Mononuclear cell (primary cell): ENCODE measurements around the gene NTN3. TPM values are rescaled to one million over a fixed set of nuclear protein-coding genes. Genes with fewer than 3 reads are reported as not detected.

Experiments
- H3K27me3 ChIP-seq: 2 replicates; pipeline ENCODE4 v1.6.0; 2011; ENCODE audit warnings: low read length, control low read depth; ENCODE audit not compliant: insufficient read depth
- H3K4me1 ChIP-seq: 2 replicates; pipeline ENCODE4 v1.5.1; 2011; ENCODE audit warnings: mild to moderate bottlenecking, low read length, control low read depth; ENCODE audit not compliant: insufficient read depth
- H3K4me3 ChIP-seq: 2 replicates; pipeline ENCODE4 v1.5.1; 2011; ENCODE audit warnings: mild to moderate bottlenecking, low read length, moderate library complexity
- H3K9me3 ChIP-seq: 2 replicates; pipeline ENCODE4 v1.5.1; 2011; ENCODE audit warnings: low read depth, mild to moderate bottlenecking, control low read depth, low read length
- total RNA-seq: library from RNA; depleted of rRNA; stranded (reverse); fragments of >200 nt; gene quantifications from one replicate; pipeline ENCODE4 v1.2.3, GENCODE V29; 2012

Gene NTN3
- total RNA-seq, 1 donor, result not detected

DNA sequence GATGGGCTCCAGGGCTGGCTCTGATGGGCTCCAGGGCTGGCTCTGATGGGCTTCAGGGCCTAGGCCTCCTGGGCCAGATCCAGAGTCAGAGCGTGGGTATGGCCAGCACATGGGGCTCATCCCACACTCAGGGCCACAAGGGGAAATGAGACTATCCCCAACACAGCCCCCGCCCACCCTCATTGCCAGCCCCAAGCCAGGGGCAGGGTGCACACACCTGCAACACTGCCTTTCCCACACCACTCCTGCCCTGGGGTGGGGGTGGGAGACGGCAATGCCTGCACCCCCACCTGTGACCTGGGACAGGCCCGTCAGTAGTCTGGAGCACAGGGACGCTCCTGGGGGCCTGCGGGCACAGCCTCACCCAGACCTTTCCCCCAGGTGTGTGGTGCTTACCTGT, 28.4 kb downstream of the NTN3 start:
- Histone ChIP-seq H3K27me3 (no peaks in the 10 kb centered on the region), H3K4me3 (no peak overlapping the region), H3K9me3 (no peaks in the 10 kb centered on the region), H3K4me1 (peaks cover 22% of the 10 kb centered on the region)

DNA sequence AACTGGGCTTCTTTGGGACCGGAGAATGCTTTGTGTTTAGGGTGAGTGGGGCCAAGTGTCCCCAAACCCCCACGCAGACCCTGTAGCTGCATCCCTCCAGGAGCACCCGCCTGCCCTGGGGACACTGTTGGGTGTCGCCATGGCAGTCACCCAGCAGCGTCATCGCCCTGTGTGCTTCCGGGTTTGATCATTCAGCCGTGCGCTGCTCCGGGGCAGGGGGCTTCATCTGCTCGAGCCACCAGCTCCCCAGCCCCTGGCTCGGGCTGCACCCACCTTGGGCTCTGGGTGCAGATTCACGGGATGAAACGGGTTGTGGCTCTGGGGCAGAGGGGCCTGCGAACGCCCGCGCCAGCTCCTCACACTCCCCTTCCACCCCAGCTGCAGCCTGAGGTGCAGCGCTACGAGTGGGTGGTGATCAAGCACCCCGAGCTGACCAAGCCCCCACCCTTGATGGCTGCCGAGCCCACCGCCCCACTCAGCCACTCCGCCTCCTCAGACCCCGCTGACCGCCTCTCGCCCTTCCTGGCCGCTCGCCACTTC, 28.9 kb downstream of the NTN3 start:
- no peaks in the 10 kb centered on the region for H3K9me3 ChIP-seq
- H3K27me3 ChIP-seq, result no peaks in the 10 kb centered on the region
- no peak overlapping the region for H3K4me3 ChIP-seq

DNA sequence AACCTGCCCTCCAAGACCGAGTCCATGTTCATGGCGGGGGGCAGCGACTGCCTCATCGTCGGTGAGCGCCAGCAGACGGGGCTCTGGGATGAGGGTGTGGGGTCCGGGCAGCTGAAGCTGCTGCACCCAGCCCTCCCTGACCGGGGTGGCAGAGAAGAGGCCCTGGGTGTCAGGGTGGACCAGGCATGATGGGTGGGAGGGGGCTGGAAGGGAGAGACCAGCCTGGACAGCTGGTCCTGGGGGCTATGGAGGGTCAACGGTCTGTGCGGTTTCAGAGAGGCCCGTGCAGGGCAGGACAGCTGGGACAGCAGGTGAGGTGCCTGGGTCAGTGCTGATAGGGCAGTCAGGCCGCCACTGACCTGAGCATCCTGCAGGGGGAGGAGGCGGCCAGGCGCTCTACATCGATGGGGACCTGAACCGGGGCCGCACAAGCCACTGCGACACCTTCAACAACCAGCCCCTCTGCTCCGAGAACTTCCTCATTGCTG, 29.4 kb downstream of the NTN3 start:
- no peak overlapping the region for H3K4me3 ChIP-seq
- peaks cover 20% of the 10 kb centered on the region for H3K4me1 ChIP-seq
- H3K27me3 ChIP-seq, result no peaks in the 10 kb centered on the region
- H3K9me3 ChIP-seq, result no peaks in the 10 kb centered on the region

More for the DNA sequence above, 28.9 kb downstream of the NTN3 start:
- peaks cover 20% of the 10 kb centered on the region for H3K4me1 ChIP-seq

DNA sequence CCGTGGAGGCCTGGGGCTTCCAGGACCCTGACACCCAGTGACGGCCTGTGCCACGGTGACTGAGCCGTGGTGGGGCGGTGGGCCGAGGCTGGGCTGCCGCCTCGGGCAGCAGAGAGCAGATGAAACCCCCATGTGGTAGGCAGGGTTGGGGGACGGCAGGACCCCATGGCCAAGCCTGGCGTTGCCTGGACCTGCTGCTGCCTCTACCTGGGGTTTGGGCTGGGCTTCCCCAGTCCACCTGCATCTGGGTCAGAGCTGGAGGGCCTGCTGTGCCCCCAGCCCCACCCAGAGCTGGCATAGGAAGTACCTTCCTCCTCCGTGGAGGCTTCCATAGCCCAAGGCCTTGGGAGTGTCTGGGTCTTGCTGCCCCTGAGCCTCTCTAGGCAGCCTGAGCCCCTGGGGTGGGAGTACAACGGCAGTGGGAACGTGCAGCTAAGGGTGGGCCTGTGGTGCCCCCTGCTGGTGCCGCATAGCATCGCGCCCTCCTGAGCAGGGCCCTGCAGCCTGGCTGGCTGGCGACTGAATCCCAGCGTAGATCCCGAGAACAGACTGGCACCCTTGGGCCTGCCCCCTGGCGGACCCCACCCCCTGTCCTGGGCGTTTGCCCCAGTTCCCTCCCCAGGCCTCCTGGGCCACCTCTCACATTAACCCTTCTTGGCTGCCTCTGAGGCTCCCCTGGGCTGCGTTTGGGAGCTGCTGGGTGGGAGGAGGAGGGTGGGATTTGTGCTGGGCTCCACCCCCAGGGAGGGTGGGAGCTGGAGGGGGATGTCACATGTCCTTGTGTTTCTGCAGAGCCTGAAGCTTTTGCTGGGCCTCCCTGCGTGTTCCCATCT, 30.0 kb downstream of the NTN3 start:
- no peak overlapping the region for H3K4me3 ChIP-seq
- no peaks in the 10 kb centered on the region for H3K27me3 ChIP-seq
- H3K4me1 ChIP-seq, result peaks cover 20% of the 10 kb centered on the region
- no peaks in the 10 kb centered on the region for H3K9me3 ChIP-seq

DNA sequence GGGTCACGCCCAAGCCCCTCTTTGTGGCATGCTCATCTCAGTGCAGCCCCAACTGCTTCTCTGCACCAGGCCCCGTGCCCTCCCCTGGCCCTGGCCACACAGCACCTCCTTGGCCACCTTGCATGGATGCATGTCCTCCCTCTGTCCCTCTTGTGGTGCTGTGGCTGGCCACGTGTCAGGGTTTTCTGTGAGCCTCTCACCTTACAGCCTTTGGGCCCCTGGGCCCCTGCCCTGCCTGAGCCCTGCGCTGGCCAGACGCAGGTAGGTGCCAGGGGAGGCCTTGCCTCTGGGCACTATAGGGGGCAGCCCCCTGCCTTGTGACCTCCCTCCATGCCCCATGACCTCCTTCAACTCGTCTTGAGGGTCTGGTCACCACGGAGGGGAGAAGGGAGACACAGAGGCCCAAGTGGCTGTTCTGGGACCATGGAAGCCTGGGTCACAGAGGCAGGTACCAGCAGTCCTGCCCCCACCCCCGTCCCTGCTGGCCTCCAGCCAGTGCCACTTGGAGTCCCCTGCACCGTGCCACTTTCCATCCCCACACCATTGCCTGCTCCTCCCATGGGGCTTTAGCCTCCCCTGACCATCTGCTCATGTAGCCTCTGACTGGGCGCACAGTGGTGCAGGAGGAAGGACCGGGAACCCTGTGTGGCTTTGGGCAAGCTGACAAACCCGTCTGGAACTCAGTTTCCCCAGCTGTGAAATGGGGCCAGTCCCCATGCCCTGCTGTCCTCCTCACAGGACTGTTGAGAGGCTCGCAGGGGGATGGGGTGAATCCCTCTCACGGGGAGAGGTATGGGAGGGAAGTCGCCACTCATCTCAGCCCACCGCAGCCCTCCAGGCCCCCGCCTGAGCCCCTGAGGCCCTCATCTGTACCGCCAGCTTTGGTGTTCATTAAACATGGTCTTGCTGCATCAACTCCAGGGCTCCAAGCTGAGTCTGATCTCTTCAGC, 31.1 kb downstream of the NTN3 start:
- Histone ChIP-seq H3K4me1 (peaks cover 30% of the 10 kb centered on the region), H3K4me3 (no peak overlapping the region), H3K27me3 (no peaks in the 10 kb centered on the region), H3K9me3 (no peaks in the 10 kb centered on the region)

DNA sequence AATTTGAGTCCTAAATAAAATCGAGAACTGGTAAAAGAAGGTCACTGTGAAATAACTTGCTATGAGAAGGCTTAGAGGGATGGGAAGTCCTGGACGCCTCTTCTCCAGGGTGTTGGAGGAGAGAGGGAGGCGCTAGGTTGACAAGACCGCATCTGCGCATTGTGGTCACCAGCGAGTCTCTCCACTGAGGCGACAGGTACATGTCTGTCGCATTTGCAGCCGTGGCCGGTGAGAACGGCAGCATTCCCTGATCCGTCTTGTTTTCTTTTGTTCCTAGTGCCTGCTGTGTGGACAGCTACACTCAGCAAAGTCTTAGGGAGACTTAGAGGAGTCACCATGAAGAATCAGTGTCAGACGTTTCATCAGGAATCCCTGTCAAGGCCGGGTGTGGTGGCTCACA, 34.6 kb downstream of the NTN3 start:
- peaks cover 63% of the 10 kb centered on the region for H3K4me1 ChIP-seq
- H3K4me3 ChIP-seq, result no peak overlapping the region
- H3K9me3 ChIP-seq, result no peaks in the 10 kb centered on the region
- H3K27me3 ChIP-seq, result no peaks in the 10 kb centered on the region

DNA sequence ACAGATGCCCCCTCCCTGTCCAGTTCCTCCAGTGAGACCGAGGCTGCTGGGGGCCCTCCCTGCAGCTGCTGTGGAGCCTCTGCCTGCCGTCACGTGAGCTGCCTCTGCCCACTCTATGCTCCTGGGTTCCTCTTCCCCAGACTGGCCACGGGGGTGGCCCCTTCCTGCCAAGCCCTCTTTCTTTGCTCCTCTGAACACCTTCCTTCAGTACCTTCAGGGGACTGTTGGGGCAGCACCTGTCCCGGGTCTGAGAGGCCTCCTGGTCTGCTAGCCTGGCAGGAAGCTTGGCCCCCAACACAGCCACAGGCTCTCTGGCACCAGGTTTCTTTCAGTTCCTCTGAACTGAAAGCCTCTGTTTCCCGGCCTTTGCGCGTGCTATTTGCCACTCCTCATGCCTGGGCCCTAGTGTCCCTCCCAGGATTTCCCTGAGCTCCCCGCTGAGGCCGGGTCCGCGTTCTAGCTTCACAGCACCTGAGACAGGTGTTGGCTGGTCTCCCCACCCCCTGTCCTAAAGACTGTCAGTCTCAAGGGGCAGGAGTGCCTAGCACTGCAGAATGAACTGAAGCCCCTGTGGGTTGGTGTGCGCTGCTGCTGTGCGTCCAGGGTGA, 36.1 kb downstream of the NTN3 start:
- peaks cover 59% of the 10 kb centered on the region for H3K4me1 ChIP-seq
- H3K27me3 ChIP-seq, result no peaks in the 10 kb centered on the region
- H3K4me3 ChIP-seq, result no peak overlapping the region
- no peaks in the 10 kb centered on the region for H3K9me3 ChIP-seq

DNA sequence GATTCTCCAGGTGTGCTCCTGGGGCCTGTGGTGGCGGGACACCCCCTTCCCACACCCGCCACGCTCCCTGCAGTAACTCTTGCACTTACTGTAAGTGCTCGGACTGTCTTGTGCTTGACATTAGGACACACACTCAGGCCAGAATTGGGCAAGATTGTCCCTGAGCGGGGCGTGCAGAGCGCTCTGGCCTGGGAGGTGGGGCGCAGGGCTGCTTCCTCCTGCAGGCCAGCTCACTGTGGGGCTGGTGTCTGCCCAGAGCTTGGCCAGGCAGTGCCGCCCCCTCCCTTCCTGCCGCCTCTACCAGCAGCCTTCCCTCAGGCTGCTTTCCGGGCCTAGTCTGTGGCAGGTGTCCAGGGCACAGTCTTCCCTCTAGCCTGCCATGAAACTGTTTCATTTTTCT, 36.6 kb downstream of the NTN3 start:
- Histone ChIP-seq H3K4me3 (no peak overlapping the region), H3K27me3 (no peaks in the 10 kb centered on the region), H3K9me3 (no peaks in the 10 kb centered on the region), H3K4me1 (peaks cover 59% of the 10 kb centered on the region)

DNA sequence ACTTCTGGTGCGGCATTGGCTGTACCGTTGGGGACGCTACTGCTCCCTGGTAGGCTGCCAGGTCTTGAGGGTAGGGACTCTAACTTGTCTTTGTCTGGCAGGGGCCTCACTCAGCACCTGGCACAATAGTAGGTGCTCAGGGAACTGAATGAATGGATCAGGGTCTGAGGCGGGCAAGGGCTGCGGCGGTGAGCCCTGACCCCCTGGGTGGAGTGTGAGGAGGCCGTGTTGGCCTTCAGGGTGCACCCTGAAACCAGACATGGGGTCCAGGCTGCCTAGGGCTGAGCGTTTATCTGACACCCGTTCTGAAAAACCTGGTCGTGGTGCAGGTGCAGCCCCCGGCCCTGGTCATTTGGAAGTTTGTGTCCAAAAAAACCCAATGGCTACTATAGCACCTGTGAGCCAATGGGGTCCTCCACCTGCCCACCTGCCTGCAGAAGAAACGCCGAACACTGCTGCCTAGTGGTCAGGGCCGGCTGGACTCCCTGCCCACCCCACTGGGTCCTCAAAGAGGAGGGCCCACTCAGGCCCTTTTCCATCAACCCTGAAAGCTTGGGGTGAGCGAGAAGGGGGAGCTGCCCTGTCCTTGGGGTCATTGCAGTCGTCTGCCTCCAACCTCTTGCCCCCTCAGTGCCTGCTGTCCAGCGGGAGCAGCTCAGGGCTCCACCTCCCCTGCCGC, 37.8 kb downstream of the NTN3 start:
- Histone ChIP-seq H3K4me1 (peaks cover 59% of the 10 kb centered on the region), H3K9me3 (no peaks in the 10 kb centered on the region), H3K27me3 (no peaks in the 10 kb centered on the region), H3K4me3 (no peak overlapping the region)

DNA sequence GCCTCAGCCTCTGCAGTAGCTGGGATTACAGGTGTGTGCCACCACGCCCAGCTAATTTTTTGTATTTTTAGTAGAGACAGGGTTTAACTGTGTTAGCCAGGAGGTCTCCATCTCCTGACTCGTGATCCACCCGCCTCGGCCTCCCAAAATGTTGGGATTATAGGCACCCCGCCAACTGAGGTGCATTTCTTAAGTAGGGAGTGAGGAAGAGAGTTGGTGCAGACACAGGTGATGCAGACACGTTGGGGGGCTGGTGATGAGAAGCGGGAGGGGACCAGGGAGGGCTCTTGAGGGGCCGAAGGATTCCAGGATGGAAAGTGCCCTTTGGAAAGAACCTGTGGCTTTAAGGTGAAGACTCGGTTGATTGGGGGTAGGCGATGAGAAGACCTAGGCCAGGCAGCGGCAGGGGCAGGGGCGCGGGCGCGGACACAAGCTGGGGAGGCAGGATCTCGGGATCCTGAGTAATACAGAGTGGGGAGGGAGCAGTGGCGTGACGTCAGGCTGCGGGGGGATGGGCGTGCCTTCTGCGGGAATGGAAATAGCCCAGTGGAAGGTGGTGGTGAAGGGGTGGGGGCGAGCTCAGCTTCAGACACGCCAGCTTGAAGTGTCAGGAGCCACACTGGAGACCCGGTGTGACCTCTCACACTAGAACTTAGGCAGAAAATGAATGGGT, 40.2 kb downstream of the NTN3 start:
- Histone ChIP-seq H3K27me3 (no peaks in the 10 kb centered on the region), H3K4me1 (peaks cover 75% of the 10 kb centered on the region), H3K9me3 (no peaks in the 10 kb centered on the region), H3K4me3 (no peak overlapping the region)

DNA sequence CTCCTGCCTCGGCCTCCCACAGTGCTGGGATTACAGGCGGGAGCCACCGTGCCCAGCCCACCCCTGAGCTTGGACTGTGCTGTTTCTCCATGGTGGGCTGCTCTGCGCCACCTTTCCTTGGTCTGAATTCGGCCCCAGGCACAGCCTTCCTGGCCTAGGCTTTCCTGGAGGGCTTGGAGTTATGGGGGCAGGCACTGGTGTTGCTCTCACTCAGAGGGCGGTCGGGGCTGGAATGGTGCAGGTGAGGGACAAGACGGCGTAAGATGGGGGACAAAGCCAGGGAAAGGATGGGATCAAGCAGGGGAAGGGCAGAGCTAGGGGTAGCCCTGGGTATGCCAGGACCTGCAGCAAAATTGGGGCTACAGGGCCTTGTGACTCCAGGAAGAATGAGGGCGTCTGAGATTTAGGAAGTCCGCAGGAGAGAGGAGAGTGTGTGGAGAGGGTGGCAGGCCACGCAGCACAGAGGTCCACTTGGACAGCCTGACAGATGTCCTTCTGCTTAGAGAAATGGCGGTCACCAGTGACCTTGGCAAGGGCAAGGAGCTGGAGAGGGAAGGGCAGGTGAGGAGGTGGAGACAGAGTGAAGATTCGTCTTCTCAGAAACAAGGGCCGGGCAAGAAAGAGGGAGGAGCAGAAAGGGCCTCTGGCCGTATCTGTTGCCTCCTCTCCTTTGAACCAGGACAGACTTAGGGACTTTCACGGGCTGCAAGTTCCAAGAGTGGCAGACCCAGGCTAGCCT, 41.1 kb downstream of the NTN3 start:
- H3K9me3 ChIP-seq, result no peaks in the 10 kb centered on the region
- H3K4me1 ChIP-seq, result peaks cover 75% of the 10 kb centered on the region
- no peak overlapping the region for H3K4me3 ChIP-seq
- no peaks in the 10 kb centered on the region for H3K27me3 ChIP-seq

DNA sequence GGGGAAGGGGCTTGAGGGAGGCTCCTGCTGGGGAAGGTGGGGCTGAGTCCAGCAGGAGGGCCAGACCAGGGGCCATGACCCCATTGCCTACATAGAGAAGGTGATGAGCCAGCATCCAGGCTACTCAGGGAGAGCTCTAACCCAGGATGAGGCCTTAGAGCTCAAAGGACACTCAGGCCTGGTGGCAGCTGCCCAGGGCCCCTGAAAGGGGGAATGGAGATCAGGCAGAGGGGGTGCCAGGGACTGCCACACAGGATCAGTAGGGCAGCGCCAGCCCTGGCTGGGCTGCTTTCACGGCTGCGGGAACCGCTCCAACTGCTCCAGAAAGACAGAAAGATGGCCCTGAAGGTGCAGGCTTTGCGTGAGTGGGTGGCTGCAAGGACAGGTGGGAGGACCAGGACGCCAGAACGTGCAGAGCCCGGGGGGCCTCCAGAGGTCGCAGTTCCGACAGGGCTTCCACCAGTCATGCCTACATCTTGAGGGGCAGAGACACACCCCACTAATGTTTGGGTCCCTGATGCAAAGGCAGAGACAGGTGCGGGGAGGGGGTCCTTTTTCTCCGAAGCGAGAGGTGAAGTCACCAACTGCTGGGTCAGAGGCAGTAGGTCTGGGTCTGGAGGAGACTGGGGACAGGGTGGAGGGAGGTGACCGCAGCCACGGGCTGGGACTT, 41.8 kb downstream of the NTN3 start:
- no peaks in the 10 kb centered on the region for H3K9me3 ChIP-seq
- H3K4me1 ChIP-seq, result peaks cover 75% of the 10 kb centered on the region
- peak overlapping the region; percentile 80 for H3K4me3 ChIP-seq
- no peaks in the 10 kb centered on the region for H3K27me3 ChIP-seq
